HFFc6 (cell line): Measurements from ENCODE around the gene GRID1. TPM values are rescaled to one million over a fixed set of nuclear protein-coding genes. Genes with fewer than 3 reads are reported as not detected.

Experiments used
- DNase-seq: peaks from one replicate; pipeline ENCODE4 v3.0.0-alpha.2; 2018
- H3K27ac Mint-ChIP-seq: 2 replicates; pipeline ENCODE4 v1.8.0; 2020; ENCODE audit warnings: mild to moderate bottlenecking, mixed read lengths
- H3K27me3 Mint-ChIP-seq: 2 replicates; pipeline ENCODE4 v1.8.0; 2021; ENCODE audit warnings: mild to moderate bottlenecking, moderate library complexity, mixed read lengths; ENCODE audit not compliant: insufficient read depth
- H3K36me3 Mint-ChIP-seq: 2 replicates; pipeline ENCODE4 v1.8.0; 2021; ENCODE audit warnings: low read depth, mixed read lengths
- H3K4me1 Mint-ChIP-seq: 2 replicates; pipeline ENCODE4 v1.8.0; 2020; ENCODE audit warnings: low read depth, mixed read lengths
- H3K4me3 Mint-ChIP-seq: 2 replicates; pipeline ENCODE4 v1.8.0; 2020; ENCODE audit warnings: mild to moderate bottlenecking, moderate library complexity, mixed read lengths
- H3K9me3 Mint-ChIP-seq: 2 replicates; pipeline ENCODE4 v1.8.0; 2020; ENCODE audit warnings: mild to moderate bottlenecking, mixed read lengths
- CTCF ChIP-seq: fragments of 200-600 bp; sonication (generic); IDR thresholded peaks from 2 replicates; pipeline ENCODE4 v1.5.0; 2021; ENCODE audit warnings: antibody characterized with exemption, mild to moderate bottlenecking
- total RNA-seq, 6 experiments: library from RNA; stranded (reverse); fragmentation: NEBNext Ultra II Directional; extraction: Animal tissue kit (Norgen Biotek cat#: 25700); gene quantifications; 2 replicates in 1 of 6; 3 replicates in 5 of 6; pipeline ENCODE4 v1.2.3, GENCODE V29; 2021

GRID1 gene
- total RNA-seq, 6 experiments from 2014 or later, result not detected

- H3K36me3 Mint-ChIP-seq, result peaks cover 6% of the 10 kb centered on the region; the same call in 1 of the 2 replicates
- peaks cover 1% of the 10 kb centered on the region; the same call in 1 of the 2 replicates for H3K27me3 Mint-ChIP-seq
- H3K4me3 Mint-ChIP-seq, result no peak overlapping the region
- no peak overlapping the region for H3K27ac Mint-ChIP-seq
- DNase-seq, result no peak
- no peaks in the 10 kb centered on the region for H3K4me1 Mint-ChIP-seq
- no peak for TF ChIP-seq CTCF
- peaks cover 57% of the 10 kb centered on the region for H3K9me3 Mint-ChIP-seq
Observed at GRCh38 chr10:85787393-85787792, 579.2 kb downstream of the GRID1 start.

GRCh38 chr10:85786401-85786899 lies 580.1 kb downstream of the GRID1 start:
- peaks cover 6% of the 10 kb centered on the region; the same call in 1 of the 2 replicates for H3K36me3 Mint-ChIP-seq
- H3K27ac Mint-ChIP-seq, result no peak overlapping the region
- peaks cover 1% of the 10 kb centered on the region; the same call in 1 of the 2 replicates for H3K27me3 Mint-ChIP-seq
- no peak for DNase-seq
- no peak overlapping the region for H3K4me3 Mint-ChIP-seq
- peaks cover 54% of the 10 kb centered on the region for H3K9me3 Mint-ChIP-seq
- no peak for TF ChIP-seq CTCF
- no peaks in the 10 kb centered on the region for H3K4me1 Mint-ChIP-seq

- Mint-ChIP-seq H3K4me3 (no peak overlapping the region), H3K27me3 (peaks cover 1% of the 10 kb centered on the region; the same call in 1 of the 2 replicates), H3K9me3 (peaks cover 53% of the 10 kb centered on the region), H3K36me3 (peaks cover 6% of the 10 kb centered on the region; the same call in 1 of the 2 replicates), H3K4me1 (no peaks in the 10 kb centered on the region), H3K27ac (no peak overlapping the region)
- no peak for DNase-seq
- no peak for TF ChIP-seq CTCF
Observed at GRCh38 chr10:85784792-85785191, 581.8 kb downstream of the GRID1 start.

- Mint-ChIP-seq H3K27ac (no peak overlapping the region), H3K9me3 (peaks cover 62% of the 10 kb centered on the region), H3K36me3 (peaks cover 6% of the 10 kb centered on the region; the same call in 1 of the 2 replicates), H3K4me1 (no peaks in the 10 kb centered on the region), H3K27me3 (no peaks in the 10 kb centered on the region; the same call in 1 of the 2 replicates), H3K4me3 (no peak overlapping the region)
- no peak for TF ChIP-seq CTCF
- no peak for DNase-seq
Observed at GRCh38 chr10:85781404-85781803, 585.2 kb downstream of the GRID1 start.

GRCh38 chr10:85778074-85778473 lies 588.5 kb downstream of the GRID1 start:
- Mint-ChIP-seq H3K27ac (no peak overlapping the region), H3K4me1 (no peaks in the 10 kb centered on the region), H3K9me3 (peaks cover 59% of the 10 kb centered on the region), H3K4me3 (no peak overlapping the region), H3K27me3 (no peaks in the 10 kb centered on the region), H3K36me3 (peaks cover 6% of the 10 kb centered on the region; the same call in 1 of the 2 replicates)
- no peak for DNase-seq
- TF ChIP-seq CTCF, result no peak
